NCI-H446 (cell line): ENCODE data around the gene OR8D4.
"Not testable (repeated sequence)": the region's sequence is repeated elsewhere in the genome, so short reads cannot be mapped to it uniquely, and the experiment has no call there.

Experiments
- DNase-seq, 2 experiments: peaks; one replicate each; lab custom pipeline; 2025; lab: John Stamatoyannopoulos, UW

The OR8D4 gene

GRCh38 chr11:123901867-123902266, at the start of gene OR8D4:
Gene OR8D4, plus strand, starts transcription at chr11:123902167. Its CDS starts 4,265 bp downstream, at chr11:123906432.
- no peak for DNase-seq

- no peak for DNase-seq
Observed at GRCh38 chr11:123852321-123852720, 49.6 kb upstream of the OR8D4 start.

- no peak for DNase-seq
Observed at GRCh38 chr11:123853038-123853437, 48.9 kb upstream of the OR8D4 start.

GRCh38 chr11:123856444-123856843, 45.5 kb upstream of the OR8D4 start:
- DNase-seq, result no peak

- DNase-seq, result no peak
Observed at GRCh38 chr11:123859731-123860130, 42.2 kb upstream of the OR8D4 start.

- DNase-seq, result not testable (repeated sequence)
Observed at GRCh38 chr11:123865293-123865692, 36.7 kb upstream of the OR8D4 start.

- DNase-seq, result not testable (repeated sequence)
Observed at GRCh38 chr11:123867795-123868194, 34.2 kb upstream of the OR8D4 start.

- DNase-seq, result no peak
Observed at GRCh38 chr11:123880912-123881311, 21.1 kb upstream of the OR8D4 start.

GRCh38 chr11:123885570-123885969, 16.4 kb upstream of the OR8D4 start, which contains the start of gene TMEM225:
Gene TMEM225, minus strand, starts transcription at chr11:123885670. Its CDS starts 245 bp downstream, at chr11:123885425.
- no peak for DNase-seq

- no peak for DNase-seq
Observed at GRCh38 chr11:123892031-123892430, 9.9 kb upstream of the OR8D4 start.

GRCh38 chr11:123899792-123900191, 2.2 kb upstream of the OR8D4 start:
- no peak for DNase-seq

GRCh38 chr11:123903932-123904331, 2.0 kb downstream of the OR8D4 start:
- DNase-seq, result no peak

GRCh38 chr11:123904932-123905331, 3.0 kb downstream of the OR8D4 start:
- no peak for DNase-seq

- DNase-seq, result no peak
Observed at GRCh38 chr11:123905826-123906225, 3.9 kb downstream of the OR8D4 start.

- no peak for DNase-seq
Observed at GRCh38 chr11:123920943-123921342, 19.0 kb downstream of the OR8D4 start.

GRCh38 chr11:123924027-123924426, 22.1 kb downstream of the OR8D4 start:
- DNase-seq, result no peak

GRCh38 chr11:123939317-123939716, 37.4 kb downstream of the OR8D4 start, which contains the start of gene OR4D5:
Gene OR4D5, plus strand, starts transcription at chr11:123939617. Its CDS starts 0 bp downstream, at chr11:123939617.
- no peak for DNase-seq

GRCh38 chr11:123942413-123942812, 40.4 kb downstream of the OR8D4 start:
- DNase-seq, result no peak

- no peak for DNase-seq
Observed at GRCh38 chr11:123943738-123944137, 41.8 kb downstream of the OR8D4 start, which contains the start of gene OR6T1. Gene OR6T1, minus strand, starts transcription at chr11:123943838. Its CDS starts 0 bp downstream, at chr11:123943838.

GRCh38 chr11:123945132-123945531, 43.2 kb downstream of the OR8D4 start:
- no peak for DNase-seq

GRCh38 chr11:123956752-123957151, 54.8 kb downstream of the OR8D4 start:
- DNase-seq, result no peak
